Measurements from ENCODE around the gene DIO3. TPM values are rescaled to one million over a fixed set of nuclear protein-coding genes. Genes with fewer than 3 reads are reported as not detected.
A peak's percentile ranks its signal among the peaks of the same experiment; 100 is the strongest.

DIO3 gene
- total RNA-seq, 1 experiment from 2014 or later, result not detected

DNA sequence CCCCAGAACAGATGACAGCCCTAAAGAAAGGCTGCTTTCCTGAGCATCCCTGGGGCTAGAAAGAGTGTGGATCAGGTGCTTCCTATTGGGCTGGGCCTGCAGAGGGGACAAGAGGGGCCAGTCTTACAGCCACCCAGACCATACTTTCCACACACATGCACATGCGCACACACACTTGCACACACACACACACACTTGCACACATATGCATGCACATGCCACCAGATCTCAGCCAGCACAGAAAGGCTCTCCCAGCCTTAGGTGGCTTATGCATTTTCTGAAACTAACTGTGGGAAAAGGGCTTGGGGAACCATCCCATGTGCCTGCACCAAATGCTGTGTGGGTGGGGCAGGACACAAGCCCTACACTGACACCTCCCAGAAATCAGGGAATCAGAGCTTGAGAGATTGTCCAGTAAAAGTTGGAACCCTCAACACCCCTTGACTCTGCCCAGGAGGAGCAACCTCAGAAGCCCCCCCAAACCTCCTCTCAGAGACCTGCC lies 2.5 kb upstream of the DIO3 start:
- Histone ChIP-seq H4K91ac (ENCODE audit: insufficient read length, low read depth, low read length) (no peak overlapping the region), H3K79me1 (ENCODE audit: insufficient read depth, low read depth, low read length, poor library complexity, severe bottlenecking) (no peaks in the 10 kb centered on the region), H3K4me1 (ENCODE audit: insufficient read depth, low read length) (no peaks in the 10 kb centered on the region), H2BK5ac (ENCODE audit: insufficient read length, low read length) (no peak overlapping the region), H3K23me2 (ENCODE audit: insufficient read length, low read depth, low read length, poor library complexity, severe bottlenecking) (peaks cover 1% of the 10 kb centered on the region), H3K4ac (ENCODE audit: low read depth, low read length) (no peak overlapping the region), H2AK5ac (ENCODE audit: insufficient read length, low read length) (no peak overlapping the region), H3K27me3 (ENCODE audit: insufficient read depth, low read length) (peaks cover 49% of the 10 kb centered on the region), H3K18ac (ENCODE audit: insufficient read length, low read depth, low read length) (no peak overlapping the region), H4K5ac (ENCODE audit: insufficient read length, low read depth, low read length) (no peak overlapping the region), H2BK15ac (ENCODE audit: low read depth, low read length) (no peak overlapping the region), H3K9me3 (ENCODE audit: control insufficient read depth, low read depth, low read length) (peaks cover 10% of the 10 kb centered on the region), H3K4me2 (ENCODE audit: insufficient read depth, insufficient read length, low read length) (no peak overlapping the region), H2BK20ac (ENCODE audit: low read depth, low read length, poor library complexity, severe bottlenecking) (no peak overlapping the region), H2BK120ac (ENCODE audit: low read depth, low read length, poor library complexity, severe bottlenecking) (no peak overlapping the region), H3T11ph (ENCODE audit: low read length) (no peak overlapping the region), H3K56ac (ENCODE audit: insufficient read length, low read depth, low read length) (no peak overlapping the region), H3K27ac (ENCODE audit: insufficient read length, low read depth, low read length) (no peak overlapping the region), H3K14ac (ENCODE audit: insufficient read depth, low read length) (no peak overlapping the region; the same call in 1 of the 2 replicates), H3K79me2 (ENCODE audit: insufficient read depth, low read length) (no peaks in the 10 kb centered on the region), H4K8ac (replicated peaks; ENCODE audit: insufficient read length, low read depth, low read length) (no peak overlapping the region), H3K23ac (ENCODE audit: insufficient read length, low read depth, low read length) (no peak overlapping the region), H3K9ac (ENCODE audit: extremely low read depth, insufficient read length, low read length) (no peak overlapping the region), H2AFZ (ENCODE audit: low read length) (no peak overlapping the region), H2BK12ac (ENCODE audit: insufficient read length, low read depth, low read length) (no peak overlapping the region), H4K20me1 (ENCODE audit: control insufficient read depth, insufficient read depth, insufficient read length) (peaks cover 2% of the 10 kb centered on the region)
- TF ChIP-seq, protein P1, sequence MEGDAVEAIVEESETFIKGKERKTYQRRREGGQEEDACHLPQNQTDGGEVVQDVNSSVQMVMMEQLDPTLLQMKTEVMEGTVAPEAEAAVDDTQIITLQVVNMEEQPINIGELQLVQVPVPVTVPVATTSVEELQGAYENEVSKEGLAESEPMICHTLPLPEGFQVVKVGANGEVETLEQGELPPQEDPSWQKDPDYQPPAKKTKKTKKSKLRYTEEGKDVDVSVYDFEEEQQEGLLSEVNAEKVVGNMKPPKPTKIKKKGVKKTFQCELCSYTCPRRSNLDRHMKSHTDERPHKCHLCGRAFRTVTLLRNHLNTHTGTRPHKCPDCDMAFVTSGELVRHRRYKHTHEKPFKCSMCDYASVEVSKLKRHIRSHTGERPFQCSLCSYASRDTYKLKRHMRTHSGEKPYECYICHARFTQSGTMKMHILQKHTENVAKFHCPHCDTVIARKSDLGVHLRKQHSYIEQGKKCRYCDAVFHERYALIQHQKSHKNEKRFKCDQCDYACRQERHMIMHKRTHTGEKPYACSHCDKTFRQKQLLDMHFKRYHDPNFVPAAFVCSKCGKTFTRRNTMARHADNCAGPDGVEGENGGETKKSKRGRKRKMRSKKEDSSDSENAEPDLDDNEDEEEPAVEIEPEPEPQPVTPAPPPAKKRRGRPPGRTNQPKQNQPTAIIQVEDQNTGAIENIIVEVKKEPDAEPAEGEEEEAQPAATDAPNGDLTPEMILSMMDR (conservative IDR thresholded peaks at IDR 0.05), result no peak
- peaks cover 87% of the 10 kb centered on the region for H3K27me3 Mint-ChIP-seq (ENCODE audit: low read depth)
- H3K4me3 Mint-ChIP-seq, result peak overlapping the region in 1 of 2 experiments; percentile 28; a peak in 2 of 5 replicates
- WGBS (ENCODE audit: extremely low coverage, insufficient read length, low lambda C conversion rate), result no CpG with 5 or more reads among the region's 1 CpG
- H3K9me3 Mint-ChIP-seq, result peaks cover 19% of the 10 kb centered on the region in 2 experiments
- DNase-seq, result no peak
- H3K36me3 Mint-ChIP-seq (ENCODE audit: insufficient read depth in 1 of 3, low read depth in 3 of 3), result peaks cover 4 to 9% (median 7%) of the 10 kb centered on the region in 3 experiments; a peak in 6 of 7 replicates
- no peak overlapping the region for H3K27ac Mint-ChIP-seq
- H3K4me1 Mint-ChIP-seq, result peaks cover 10 to 12% of the 10 kb centered on the region in 2 experiments

Measured in H9 (cell line).